Adrenal gland (tissue), 12 donors: Measurements from ENCODE around the gene DIPK1B. TPM values are rescaled to one million over a fixed set of nuclear protein-coding genes. Genes with fewer than 3 reads are reported as not detected.
"Not testable (repeated sequence)": the region's sequence is repeated elsewhere in the genome, so short reads cannot be mapped to it uniquely, and the experiment has no call there.

Experiments
- DNase-seq, 7 donors: peaks; one replicate each; pipeline ENCODE4 v3.0.0-alpha.2; 2019 to 2020
- H3K27ac ChIP-seq, 5 donors: fragments of 200-600 bp; sonication (generic) in 4 of 5; 1 replicate in 3 of 5; 2 replicates in 2 of 5; pipeline versions ENCODE4 v1.5.1 to v1.8.0; 2016 to 2020; ENCODE audit warnings: mild to moderate bottlenecking in 1 of 5
- H3K27me3 ChIP-seq: fragments of 200-600 bp; 2 replicates; pipeline ENCODE4 v1.8.0; 2021
- H3K36me3 ChIP-seq, 2 donors: fragments of 200-600 bp; replicated peaks in 1 of 2; 1 replicate in 1 of 2; 2 replicates in 1 of 2; pipeline versions ENCODE4 v1.5.1 to v1.8.0; 2018 to 2022
- H3K4me1 ChIP-seq, 2 donors: fragments of 200-600 bp; replicated peaks in 1 of 2; 1 replicate in 1 of 2; 2 replicates in 1 of 2; pipeline versions ENCODE4 v1.5.1 to v1.8.0; 2018 to 2021
- H3K4me3 ChIP-seq, 4 donors: fragments of 200-600 bp; sonication (generic) in 3 of 4; one replicate each; pipeline ENCODE4 v1.5.1; 2016 to 2018
- H3K9me3 ChIP-seq, 3 donors: fragments of 200-600 bp; sonication (generic) in 1 of 3; replicated peaks in 1 of 3; 1 replicate in 2 of 3; 2 replicates in 1 of 3; pipeline versions ENCODE4 v1.5.1 to v1.8.0; 2016 to 2021
- POLR2A ChIP-seq, 2 donors: fragments of 450-650 bp; IDR thresholded peaks; one replicate each; pipeline ENCODE4 v1.6.1; 2017; ENCODE audit warnings: antibody characterized with exemption in 2 of 2, mild to moderate bottlenecking in 2 of 2, moderate library complexity in 1 of 2
- WGBS, 4 donors: extraction: QIAGEN DNeasy Blood & Tissue Kit in 2 of 4; methylation state at CpG; one replicate each; pipeline versions ENCODE4 v1.1.5 to v1.1.7; 2013 to 2017; 5-methylcytosine and 5-hydroxymethylcytosine counted together
- intact Hi-C, 2 donors: fragments of 100-400 bp; cut with DNase I; formaldehyde crosslinking; loops; one replicate each; pipeline versions ENCODE4 v1.14.1 to v1.15.0; 2022 to 2023
- polyA plus RNA-seq, 3 donors: library from polyadenylated mRNA; stranded (reverse); fragments of 200-250 nt in 2 of 3; fragments of 350-450 nt in 1 of 3; fragmentation: Illumina TruSeq in 1 of 3; extraction: RNeasy Lipid Tissue Mini Kit (QIAGEN cat#74804) in 1 of 3; gene quantifications; one replicate each; pipeline ENCODE4 v1.2.3, GENCODE V29; 2013 to 2014
- total RNA-seq, 9 donors: library from RNA; depleted of rRNA in 4 of 9; stranded (reverse); fragments of >200 nt in 4 of 9; fragments of 120-200 nt in 1 of 9; fragmentation: NEBNext Ultra II Directional in 1 of 9; extraction: Animal tissue kit (Norgen Biotek cat#: 25700) in 1 of 9; gene quantifications; one replicate each; pipeline versions ENCODE4 v1.1.0 to v1.2.4, GENCODE V29; 2013 to 2023
- TF ChIP-seq, protein P1 (sequence below), 6 experiments: fragments of 450-650 bp in 4 of 6; fragments of 200-600 bp in 2 of 6; sonication (generic) in 1 of 6; IDR thresholded peaks; 1 replicate in 5 of 6; 2 replicates in 1 of 6; pipeline versions ENCODE4 v1.5.1 to v1.8.0; 2016 to 2021; ENCODE audit warnings: antibody characterized with exemption in 6 of 6, mild to moderate bottlenecking in 2 of 6, moderate library complexity in 1 of 6
- donor health status: healthy with polysubstance abuse.
- donor health status: Bipolar disorder and iron deficiency.
- donor health status: DM: yes; HTN: yes; CAD: no.
- donor health status: DM: no; HTN: no; CAD: no.
- donor health status: DM: no; HTN: no; CAD: no.
- donor health status: DM: yes; HTN: yes; CAD: no.

Gene DIPK1B
- total and polyA plus RNA-seq, 12 donors: 1.4 to 19.2 (median 8.3) TPM

DNA sequence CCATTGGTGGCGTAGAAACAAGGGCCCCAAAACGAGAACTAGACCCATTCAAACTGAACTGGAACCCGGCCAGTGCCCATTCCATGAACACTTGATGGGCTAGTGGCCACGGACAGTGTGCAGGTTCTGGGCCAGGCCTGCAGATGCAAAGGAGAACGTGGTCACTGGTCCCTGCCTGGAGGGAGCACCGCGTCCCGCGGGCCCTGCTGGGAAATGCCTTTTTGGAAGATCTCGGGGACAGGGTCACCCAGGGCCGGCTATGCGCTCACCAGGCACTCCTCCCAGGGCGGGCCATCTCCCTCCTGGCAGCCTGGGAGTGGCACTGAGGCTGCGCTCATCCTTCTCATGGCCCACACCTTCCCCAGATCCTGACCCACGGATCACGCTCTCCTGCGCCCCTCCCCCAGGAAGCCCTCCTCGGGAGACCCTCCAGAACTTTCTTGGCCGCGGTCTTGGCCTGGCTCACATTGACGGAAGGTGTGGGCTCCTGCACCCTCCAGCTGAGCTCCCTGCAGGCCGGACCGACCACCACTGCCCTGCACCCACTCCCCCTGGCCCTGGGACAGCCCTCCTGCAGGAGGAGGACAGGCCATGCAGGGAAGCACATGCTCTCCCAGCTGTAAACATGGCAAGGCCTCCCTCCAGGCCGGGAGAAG, 2.8 kb upstream of the DIPK1B start:
- DNase-seq: no peak
- Histone ChIP-seq H3K36me3 (no peaks in the 10 kb centered on the region), H3K4me1 (peaks cover 0 to 4% of the 10 kb centered on the region in 2 donors), H3K4me3 (no peak overlapping the region), H3K27me3 (peaks cover 14% of the 10 kb centered on the region), H3K9me3 (no peaks in the 10 kb centered on the region), H3K27ac (no peak overlapping the region)
- TF ChIP-seq, protein P1, sequence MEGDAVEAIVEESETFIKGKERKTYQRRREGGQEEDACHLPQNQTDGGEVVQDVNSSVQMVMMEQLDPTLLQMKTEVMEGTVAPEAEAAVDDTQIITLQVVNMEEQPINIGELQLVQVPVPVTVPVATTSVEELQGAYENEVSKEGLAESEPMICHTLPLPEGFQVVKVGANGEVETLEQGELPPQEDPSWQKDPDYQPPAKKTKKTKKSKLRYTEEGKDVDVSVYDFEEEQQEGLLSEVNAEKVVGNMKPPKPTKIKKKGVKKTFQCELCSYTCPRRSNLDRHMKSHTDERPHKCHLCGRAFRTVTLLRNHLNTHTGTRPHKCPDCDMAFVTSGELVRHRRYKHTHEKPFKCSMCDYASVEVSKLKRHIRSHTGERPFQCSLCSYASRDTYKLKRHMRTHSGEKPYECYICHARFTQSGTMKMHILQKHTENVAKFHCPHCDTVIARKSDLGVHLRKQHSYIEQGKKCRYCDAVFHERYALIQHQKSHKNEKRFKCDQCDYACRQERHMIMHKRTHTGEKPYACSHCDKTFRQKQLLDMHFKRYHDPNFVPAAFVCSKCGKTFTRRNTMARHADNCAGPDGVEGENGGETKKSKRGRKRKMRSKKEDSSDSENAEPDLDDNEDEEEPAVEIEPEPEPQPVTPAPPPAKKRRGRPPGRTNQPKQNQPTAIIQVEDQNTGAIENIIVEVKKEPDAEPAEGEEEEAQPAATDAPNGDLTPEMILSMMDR (IDR thresholded peaks at IDR 0.05): no peak
- TF ChIP-seq POLR2A (IDR thresholded peaks at IDR 0.05): no peak
- WGBS, 4 donors: 86 to 94% (median 92%) methylated on average over 11 to 24 of the region's 24 CpGs
- intact Hi-C loops: no loop called here

DNA sequence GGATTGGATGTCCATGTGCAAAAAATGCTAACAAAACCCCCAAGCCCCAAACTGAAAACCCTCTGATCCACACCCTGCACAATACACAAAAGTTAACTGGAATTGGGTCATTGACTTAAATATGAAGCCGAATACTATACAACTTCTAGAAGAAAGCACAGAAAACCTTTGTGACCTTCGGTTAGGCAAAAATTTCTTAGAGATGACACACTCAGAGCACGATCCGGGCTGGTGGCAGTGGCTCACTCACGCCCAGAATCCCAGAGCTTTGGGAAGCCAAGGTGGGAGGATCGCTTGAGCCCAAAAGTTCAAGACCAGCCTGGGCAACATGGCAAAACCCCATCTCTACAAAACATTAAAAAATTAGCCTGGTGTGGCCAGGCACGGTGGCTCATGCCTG, 1.8 kb upstream of the DIPK1B start:
- Histone ChIP-seq H3K27ac (no peak overlapping the region), H3K9me3 (no peaks in the 10 kb centered on the region), H3K4me3 (no peak overlapping the region), H3K36me3 (no peaks in the 10 kb centered on the region), H3K27me3 (peaks cover 19% of the 10 kb centered on the region), H3K4me1 (peaks cover 0 to 4% of the 10 kb centered on the region in 2 donors)
- intact Hi-C loops: no loop called here
- TF ChIP-seq, protein P1 (IDR thresholded peaks at IDR 0.05): no peak
- TF ChIP-seq POLR2A (IDR thresholded peaks at IDR 0.05): no peak
- DNase-seq: no peak
- 56 to 87% (median 74%) methylated on average over 7 of the region's 7 CpGs for WGBS, 4 donors

DNA sequence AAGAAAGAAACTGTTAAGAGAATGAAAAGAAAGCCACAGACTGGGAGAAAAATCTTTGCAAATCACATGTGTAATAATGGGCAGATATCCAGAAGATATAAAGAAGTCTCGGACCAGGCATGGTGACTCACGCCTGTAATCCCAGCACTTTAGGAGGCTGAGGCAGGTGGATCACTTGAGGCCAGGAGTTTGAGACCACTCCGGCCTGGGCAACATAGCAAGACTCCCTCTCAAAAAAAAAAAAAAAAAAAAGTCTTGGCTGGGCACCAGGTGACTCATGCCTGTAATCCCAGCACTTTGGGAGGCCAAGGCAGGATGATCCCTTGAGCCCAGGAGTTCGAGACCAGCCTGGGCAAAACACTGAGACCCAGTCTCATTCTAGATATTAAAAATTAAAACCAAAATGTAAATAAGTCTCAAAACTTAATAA, 1.1 kb upstream of the DIPK1B start:
- H3K4me3 ChIP-seq, H3K4me1 ChIP-seq, H3K36me3 ChIP-seq, H3K9me3 ChIP-seq, intact Hi-C loops, H3K27ac ChIP-seq: not testable (repeated sequence)
- H3K27me3 ChIP-seq: peaks cover 19% of the 10 kb centered on the region
- DNase-seq: peak in 1 of 7 donors; percentile 54
- 27 to 39% (median 34%) methylated on average over 4 of the region's 4 CpGs for WGBS, 4 donors

DNA sequence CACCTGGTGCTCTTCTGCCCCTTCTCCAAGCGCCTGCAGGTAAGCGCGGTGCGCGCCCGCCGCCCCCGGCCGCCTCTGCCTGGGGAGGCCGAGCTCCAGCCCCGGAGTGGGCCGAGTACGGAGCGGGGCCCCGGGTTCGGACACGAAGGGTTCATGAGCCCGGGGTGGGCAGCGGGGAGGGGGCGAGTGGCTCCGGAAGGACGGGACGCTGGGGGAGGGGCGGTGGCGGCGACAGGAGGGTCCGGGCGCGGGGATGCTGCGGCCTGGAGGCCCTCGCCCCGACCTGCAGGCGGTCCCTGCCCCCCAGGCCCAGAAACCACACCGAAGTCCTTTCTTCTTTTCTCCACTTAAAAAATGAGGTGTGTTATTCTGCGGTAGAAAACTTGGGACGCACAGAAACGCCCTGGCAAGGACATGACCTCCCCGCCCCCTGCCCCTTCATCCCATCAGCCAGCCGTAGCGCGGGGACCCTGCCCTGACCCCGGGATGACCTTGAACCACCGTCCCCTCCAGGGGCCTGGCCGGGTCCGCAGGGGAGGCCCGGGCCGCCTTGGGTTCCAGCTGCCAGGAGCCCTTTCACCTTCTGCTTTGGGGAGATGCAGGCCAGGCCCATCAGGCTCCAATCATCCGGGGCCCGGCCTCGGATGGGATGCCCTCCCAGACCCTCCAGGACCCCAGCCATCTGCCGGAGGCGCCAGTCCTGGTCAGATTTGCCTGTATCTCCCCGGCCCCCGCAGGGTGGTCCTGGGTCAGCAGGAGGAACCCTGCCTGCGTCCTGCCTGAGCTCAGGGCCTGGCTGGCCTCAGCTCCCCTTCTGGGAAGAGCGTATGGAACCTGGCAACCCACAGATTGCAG, 545 bp downstream of the DIPK1B start:
- Histone ChIP-seq H3K4me1 (peaks cover 0 to 4% of the 10 kb centered on the region in 2 donors), H3K27ac (no peak overlapping the region), H3K36me3 (no peaks in the 10 kb centered on the region), H3K27me3 (peaks cover 19% of the 10 kb centered on the region), H3K9me3 (no peaks in the 10 kb centered on the region), H3K4me3 (peak overlapping the region in 1 of 4 donors; percentile 50)
- TF ChIP-seq POLR2A (IDR thresholded peaks at IDR 0.05): no peak
- TF ChIP-seq, protein P1 (IDR thresholded peaks at IDR 0.05): no peak
- DNase-seq: peak in 1 of 7 donors; percentile 28
- intact Hi-C loops: no loop called here
- WGBS, 4 donors: 9 to 27% (median 10%) methylated on average over 6 to 56 of the region's 56 CpGs
